ENCODE data around the gene UFD1.

DNA sequence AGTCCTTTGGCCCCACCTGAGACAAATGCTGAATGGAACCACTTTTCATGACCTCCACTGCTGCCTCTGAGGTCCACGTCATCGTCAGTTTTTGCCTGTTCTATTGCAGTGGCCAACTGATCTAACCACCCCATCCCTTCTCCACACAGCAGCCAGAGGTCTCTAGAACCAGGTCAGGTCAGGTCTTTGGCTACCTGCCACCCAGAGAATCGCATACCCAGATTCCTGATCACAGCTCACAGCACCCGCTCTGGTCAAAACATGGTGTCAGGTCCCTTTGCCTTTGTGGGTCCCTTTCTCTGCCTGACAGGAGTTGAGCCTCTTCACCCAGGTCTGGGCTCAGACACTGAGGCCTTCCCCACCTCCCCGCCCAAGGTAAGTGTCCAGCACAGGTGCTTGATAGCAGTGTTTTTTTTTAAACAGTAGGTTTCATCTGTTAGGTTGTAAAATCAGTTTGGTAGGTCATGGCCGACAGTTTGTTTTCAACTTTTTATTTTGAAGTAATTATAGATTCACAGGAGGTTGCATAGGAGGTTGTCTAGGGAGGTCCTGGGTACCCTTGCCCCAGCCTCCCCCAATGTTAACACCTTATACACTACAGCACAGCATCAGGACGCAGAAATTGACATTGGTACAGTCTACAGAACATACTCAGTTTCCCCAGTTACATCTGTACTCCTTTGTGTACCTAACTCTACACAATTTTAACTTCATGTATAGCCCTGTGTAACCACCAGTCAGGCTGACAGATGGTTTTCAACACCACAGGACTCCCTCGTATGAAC is 38.4 kb downstream of the UFD1 start:
- TF ChIP-seq, protein P1, sequence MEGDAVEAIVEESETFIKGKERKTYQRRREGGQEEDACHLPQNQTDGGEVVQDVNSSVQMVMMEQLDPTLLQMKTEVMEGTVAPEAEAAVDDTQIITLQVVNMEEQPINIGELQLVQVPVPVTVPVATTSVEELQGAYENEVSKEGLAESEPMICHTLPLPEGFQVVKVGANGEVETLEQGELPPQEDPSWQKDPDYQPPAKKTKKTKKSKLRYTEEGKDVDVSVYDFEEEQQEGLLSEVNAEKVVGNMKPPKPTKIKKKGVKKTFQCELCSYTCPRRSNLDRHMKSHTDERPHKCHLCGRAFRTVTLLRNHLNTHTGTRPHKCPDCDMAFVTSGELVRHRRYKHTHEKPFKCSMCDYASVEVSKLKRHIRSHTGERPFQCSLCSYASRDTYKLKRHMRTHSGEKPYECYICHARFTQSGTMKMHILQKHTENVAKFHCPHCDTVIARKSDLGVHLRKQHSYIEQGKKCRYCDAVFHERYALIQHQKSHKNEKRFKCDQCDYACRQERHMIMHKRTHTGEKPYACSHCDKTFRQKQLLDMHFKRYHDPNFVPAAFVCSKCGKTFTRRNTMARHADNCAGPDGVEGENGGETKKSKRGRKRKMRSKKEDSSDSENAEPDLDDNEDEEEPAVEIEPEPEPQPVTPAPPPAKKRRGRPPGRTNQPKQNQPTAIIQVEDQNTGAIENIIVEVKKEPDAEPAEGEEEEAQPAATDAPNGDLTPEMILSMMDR (IDR thresholded peaks at IDR 0.05): no peak
- TF ChIP-seq POLR2A (IDR thresholded peaks at IDR 0.05): no peak
